HL-60 (cell line): ENCODE data around the gene WDR1.

Experiments
- DNase-seq, 2 experiments: peaks; one replicate each; pipeline ENCODE4 v3.0.0-alpha.2; 2010 to 2020; ENCODE audit warnings: low read depth in 1 of 2, low spot score in 1 of 2
- H3K27ac ChIP-seq: fragments of 250-450 bp; sonication (Bioruptor Pico); replicated peaks from 2 replicates; pipeline ENCODE4 v1.5.1; 2020; ENCODE audit warnings: mild to moderate bottlenecking, moderate library complexity
- H3K27me3 ChIP-seq: fragments of 250-450 bp; sonication (Bioruptor Pico); 2 replicates; pipeline ENCODE4 v1.5.1; 2021; ENCODE audit warnings: mild to moderate bottlenecking, moderate library complexity; ENCODE audit not compliant: insufficient read depth, poor library complexity, severe bottlenecking
- H3K4me3 ChIP-seq: replicated peaks from 2 replicates; pipeline ENCODE4 v1.5.1; 2011; ENCODE audit warnings: mild to moderate bottlenecking, control low read depth, low read length; ENCODE audit not compliant: insufficient read depth
- GABPA ChIP-seq: IDR thresholded peaks from 2 replicates; pipeline ENCODE4 v1.6.1; 2012; ENCODE audit warnings: low read depth
- POLR2AphosphoS5 ChIP-seq: IDR thresholded peaks from 2 replicates; pipeline ENCODE4 v1.6.1; 2012; ENCODE audit warnings: low read depth
- SPI1 ChIP-seq: IDR thresholded peaks from 2 replicates; pipeline ENCODE4 v1.6.1; 2012; ENCODE audit warnings: low read depth, mild to moderate bottlenecking, borderline replicate concordance
- TF ChIP-seq, protein P1 (sequence below): IDR thresholded peaks from one replicate; pipeline ENCODE4 v1.5.1; 2011; ENCODE audit warnings: low read length, control low read depth, inconsistent platforms; ENCODE audit not compliant: insufficient read depth
- TF ChIP-seq, protein P2 (sequence below): IDR thresholded peaks from 2 replicates; pipeline ENCODE4 v1.6.1; 2012; ENCODE audit warnings: low read depth; ENCODE audit not compliant: insufficient replicate concordance

The WDR1 gene

DNA sequence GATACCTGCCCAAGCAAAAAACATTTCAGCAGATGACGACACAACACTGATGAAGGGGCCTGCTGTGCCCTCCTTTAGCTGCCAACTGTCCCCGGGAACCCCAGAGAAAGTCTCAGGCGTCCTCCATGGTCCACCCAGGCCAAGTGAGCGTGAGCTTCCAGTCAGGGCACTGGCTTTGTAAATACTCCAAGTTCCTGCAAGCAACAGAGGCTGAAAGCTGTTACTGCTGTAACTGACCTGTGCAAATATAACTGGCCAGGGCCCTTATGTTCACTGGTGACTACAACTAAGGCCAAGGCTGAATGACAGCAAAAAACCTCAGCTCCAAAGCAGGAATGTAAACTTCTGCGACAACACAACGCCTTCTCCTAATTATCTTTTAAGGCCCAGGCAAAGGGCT lies 8.2 kb downstream of the WDR1 start:
- DNase-seq: no peak
- Histone ChIP-seq H3K27me3 (no peaks in the 10 kb centered on the region), H3K27ac (no peak overlapping the region), H3K4me3 (no peak overlapping the region)
- TF ChIP-seq GABPA (no peak), POLR2AphosphoS5 (no peak), SPI1 (no peak)
- TF ChIP-seq, protein P1, sequence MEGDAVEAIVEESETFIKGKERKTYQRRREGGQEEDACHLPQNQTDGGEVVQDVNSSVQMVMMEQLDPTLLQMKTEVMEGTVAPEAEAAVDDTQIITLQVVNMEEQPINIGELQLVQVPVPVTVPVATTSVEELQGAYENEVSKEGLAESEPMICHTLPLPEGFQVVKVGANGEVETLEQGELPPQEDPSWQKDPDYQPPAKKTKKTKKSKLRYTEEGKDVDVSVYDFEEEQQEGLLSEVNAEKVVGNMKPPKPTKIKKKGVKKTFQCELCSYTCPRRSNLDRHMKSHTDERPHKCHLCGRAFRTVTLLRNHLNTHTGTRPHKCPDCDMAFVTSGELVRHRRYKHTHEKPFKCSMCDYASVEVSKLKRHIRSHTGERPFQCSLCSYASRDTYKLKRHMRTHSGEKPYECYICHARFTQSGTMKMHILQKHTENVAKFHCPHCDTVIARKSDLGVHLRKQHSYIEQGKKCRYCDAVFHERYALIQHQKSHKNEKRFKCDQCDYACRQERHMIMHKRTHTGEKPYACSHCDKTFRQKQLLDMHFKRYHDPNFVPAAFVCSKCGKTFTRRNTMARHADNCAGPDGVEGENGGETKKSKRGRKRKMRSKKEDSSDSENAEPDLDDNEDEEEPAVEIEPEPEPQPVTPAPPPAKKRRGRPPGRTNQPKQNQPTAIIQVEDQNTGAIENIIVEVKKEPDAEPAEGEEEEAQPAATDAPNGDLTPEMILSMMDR: no peak
- TF ChIP-seq, protein P2, sequence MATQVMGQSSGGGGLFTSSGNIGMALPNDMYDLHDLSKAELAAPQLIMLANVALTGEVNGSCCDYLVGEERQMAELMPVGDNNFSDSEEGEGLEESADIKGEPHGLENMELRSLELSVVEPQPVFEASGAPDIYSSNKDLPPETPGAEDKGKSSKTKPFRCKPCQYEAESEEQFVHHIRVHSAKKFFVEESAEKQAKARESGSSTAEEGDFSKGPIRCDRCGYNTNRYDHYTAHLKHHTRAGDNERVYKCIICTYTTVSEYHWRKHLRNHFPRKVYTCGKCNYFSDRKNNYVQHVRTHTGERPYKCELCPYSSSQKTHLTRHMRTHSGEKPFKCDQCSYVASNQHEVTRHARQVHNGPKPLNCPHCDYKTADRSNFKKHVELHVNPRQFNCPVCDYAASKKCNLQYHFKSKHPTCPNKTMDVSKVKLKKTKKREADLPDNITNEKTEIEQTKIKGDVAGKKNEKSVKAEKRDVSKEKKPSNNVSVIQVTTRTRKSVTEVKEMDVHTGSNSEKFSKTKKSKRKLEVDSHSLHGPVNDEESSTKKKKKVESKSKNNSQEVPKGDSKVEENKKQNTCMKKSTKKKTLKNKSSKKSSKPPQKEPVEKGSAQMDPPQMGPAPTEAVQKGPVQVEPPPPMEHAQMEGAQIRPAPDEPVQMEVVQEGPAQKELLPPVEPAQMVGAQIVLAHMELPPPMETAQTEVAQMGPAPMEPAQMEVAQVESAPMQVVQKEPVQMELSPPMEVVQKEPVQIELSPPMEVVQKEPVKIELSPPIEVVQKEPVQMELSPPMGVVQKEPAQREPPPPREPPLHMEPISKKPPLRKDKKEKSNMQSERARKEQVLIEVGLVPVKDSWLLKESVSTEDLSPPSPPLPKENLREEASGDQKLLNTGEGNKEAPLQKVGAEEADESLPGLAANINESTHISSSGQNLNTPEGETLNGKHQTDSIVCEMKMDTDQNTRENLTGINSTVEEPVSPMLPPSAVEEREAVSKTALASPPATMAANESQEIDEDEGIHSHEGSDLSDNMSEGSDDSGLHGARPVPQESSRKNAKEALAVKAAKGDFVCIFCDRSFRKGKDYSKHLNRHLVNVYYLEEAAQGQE: no peak

DNA sequence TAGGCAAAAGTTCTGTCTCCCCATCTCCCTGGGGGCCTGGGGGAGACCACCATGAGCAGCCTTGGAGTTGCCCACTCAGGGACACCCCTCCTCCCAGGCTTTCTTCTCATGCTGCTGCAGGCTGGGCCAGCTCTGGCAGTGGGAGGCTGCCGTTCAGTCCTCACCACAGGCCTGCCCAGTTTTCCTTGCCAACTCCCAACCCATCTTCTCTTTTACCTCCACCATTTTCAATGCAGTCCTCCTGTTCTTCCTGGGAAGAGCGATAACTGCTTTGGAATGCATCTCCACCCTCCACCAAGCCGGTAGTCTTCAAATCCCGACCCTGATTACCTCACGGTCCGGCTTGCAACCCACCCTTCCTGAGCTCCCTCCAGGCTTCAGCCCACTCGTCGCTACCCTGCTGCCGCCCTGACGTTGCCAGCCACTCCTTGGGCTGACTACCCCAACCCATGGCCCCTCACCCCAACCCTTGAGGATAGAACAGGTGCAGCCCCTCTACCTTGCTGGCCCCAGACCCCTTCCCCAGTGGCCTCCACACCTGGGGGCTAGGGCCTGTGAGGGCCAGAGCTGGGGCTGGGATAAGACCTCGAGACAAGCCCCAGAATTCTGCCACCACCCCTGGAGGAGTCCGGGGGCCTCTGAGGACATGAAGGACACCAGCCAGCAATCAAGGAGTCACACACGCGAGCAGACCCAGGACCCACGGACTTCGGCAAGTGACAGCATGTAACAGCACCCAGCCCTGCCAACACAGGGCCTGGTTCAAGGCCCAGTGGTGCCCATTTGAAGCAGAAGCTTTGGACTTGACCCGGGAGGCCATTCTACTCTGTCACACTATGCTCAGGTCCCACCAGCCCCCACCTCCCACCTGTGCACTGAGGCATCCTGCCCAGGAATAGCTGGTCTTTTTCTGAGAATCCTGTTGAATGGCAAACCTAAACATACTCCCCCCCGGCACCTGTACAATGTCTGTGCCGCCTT lies 9.2 kb downstream of the WDR1 start:
- no peak overlapping the region for H3K27ac ChIP-seq
- H3K27me3 ChIP-seq: no peaks in the 10 kb centered on the region
- no peak overlapping the region for H3K4me3 ChIP-seq
- TF ChIP-seq GABPA (no peak), SPI1 (no peak), POLR2AphosphoS5 (no peak)
- TF ChIP-seq, protein P1: no peak
- TF ChIP-seq, protein P2: no peak
- no peak for DNase-seq

DNA sequence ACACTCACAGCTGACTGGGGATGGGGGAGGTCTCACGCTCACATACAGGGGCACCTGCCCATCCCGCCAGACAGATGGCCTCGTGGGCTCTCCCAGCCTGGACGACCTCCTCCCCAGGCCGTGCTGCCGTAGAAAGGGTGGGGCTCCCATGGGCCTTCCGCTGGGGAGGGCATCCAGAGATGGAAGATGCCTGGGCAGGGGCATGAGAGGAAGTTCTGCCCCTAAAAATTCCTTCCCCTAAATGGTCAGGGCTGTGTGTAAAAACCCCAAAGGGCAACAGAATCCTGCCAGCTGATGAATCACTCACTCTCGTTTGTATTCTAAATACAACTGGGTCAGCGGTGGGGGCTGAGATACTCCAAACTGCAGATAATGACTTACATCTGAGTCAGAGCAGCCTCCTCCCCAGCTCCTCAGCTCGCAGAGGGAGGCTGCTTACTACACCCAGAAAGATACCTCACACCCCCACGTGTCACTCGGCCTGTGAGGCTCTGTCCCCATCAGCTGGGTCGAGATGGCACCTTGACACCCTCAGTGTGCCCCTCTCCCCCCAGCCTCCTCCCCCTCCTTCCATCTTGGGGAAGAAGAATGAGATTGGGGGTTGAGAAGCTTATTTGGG lies 10.1 kb downstream of the WDR1 start:
- no peak for DNase-seq
- no peak overlapping the region for H3K27ac ChIP-seq
- no peak overlapping the region for H3K4me3 ChIP-seq
- no peaks in the 10 kb centered on the region for H3K27me3 ChIP-seq
- no peak for TF ChIP-seq POLR2AphosphoS5
- TF ChIP-seq, protein P2: no peak
- TF ChIP-seq SPI1: no peak
- TF ChIP-seq, protein P1: no peak
- TF ChIP-seq GABPA: no peak
